AG04450 (cell line): ENCODE measurements around the gene PKIG. TPM values are rescaled to one million over a fixed set of nuclear protein-coding genes. Genes with fewer than 3 reads are reported as not detected.

Source experiments
- CTCF ChIA-PET: fragments of 300-600, 350-600 bp; formaldehyde crosslinking; extraction: SDS; loops from one replicate; lab custom pipeline; 2022; ENCODE audit warnings: antibody characterized with exemption, inconsistent platforms; lab: Charles Lee
- POLR2A ChIA-PET: fragments of 350-600 bp; formaldehyde crosslinking; extraction: SDS; loops from one replicate; lab custom pipeline; 2021; ENCODE audit warnings: antibody characterized with exemption, inconsistent platforms; lab: Yijun Ruan, JAX
- DNase-seq: peaks from one replicate; pipeline ENCODE4 v3.0.0-alpha.2; 2011; ENCODE audit warnings: low read depth, low spot score
- H3K27ac ChIP-seq: one replicate; pipeline ENCODE4 v1.5.1; 2012; ENCODE audit warnings: low read depth, low read length, control low read depth
- H3K27me3 ChIP-seq: one replicate; pipeline ENCODE4 v1.6.0; 2012; ENCODE audit warnings: low read length; ENCODE audit not compliant: control insufficient read depth, insufficient read depth
- H3K4me3 ChIP-seq: 2 replicates; pipeline ENCODE4 v1.5.1; 2011; ENCODE audit warnings: mild to moderate bottlenecking, low read depth, low read length, control low read depth
- H3K9me3 ChIP-seq: 2 replicates; pipeline ENCODE4 v1.5.1; 2012; ENCODE audit warnings: low read length; ENCODE audit not compliant: control insufficient read depth, insufficient read depth
- CTCF ChIP-seq: IDR thresholded peaks from 2 replicates; pipeline ENCODE4 v1.5.1; 2011; ENCODE audit warnings: low read depth, low read length, control low read depth, inconsistent platforms
- polyA plus RNA-seq: library from polyadenylated mRNA; depleted of rRNA; stranded (reverse); fragments of >200 nt; gene quantifications from 2 replicates; pipeline ENCODE4 v1.2.3, GENCODE V29; 2011; rRNA removed

Gene PKIG
- polyA plus RNA-seq, 1 experiment, result 107 TPM

GRCh38 chr20:44666066-44666465 is 83.7 kb downstream of the PKIG start:
- H3K27me3 ChIP-seq, result peaks cover 20% of the 10 kb centered on the region
- H3K9me3 ChIP-seq, result no peaks in the 10 kb centered on the region
- CTCF ChIA-PET, result interaction anchor here (1.7 kb wide), 1 partner anchor 17 kb away, joined by 7 read pairs; no protein-coding TSS in a partner anchor
- POLR2A ChIA-PET, result no interaction called here
- H3K27ac ChIP-seq, result no peak overlapping the region
- no peak for TF ChIP-seq CTCF
- H3K4me3 ChIP-seq, result no peak overlapping the region
- DNase-seq, result no peak

Other genes starting within 250 kb of the PKIG start
- gene R3HDML, start 245.5 kb upstream of the PKIG start, polyA plus RNA-seq, result not detected in 2 replicates
- 0.04 TPM in 1 of 2 replicates, not detected in the other for gene HNF4A, start 226.9 kb upstream of the PKIG start, polyA plus RNA-seq
- 11.2 and 12.6 TPM in 2 replicates for gene TTPAL, start 106.7 kb upstream of the PKIG start, polyA plus RNA-seq
- gene SERINC3, start 60.5 kb upstream of the PKIG start, polyA plus RNA-seq, result 157 and 173 TPM in 2 replicates
- 12.5 and 12.6 TPM in 2 replicates for gene ADA, start 69.1 kb downstream of the PKIG start, polyA plus RNA-seq
- 0.37 and 0.50 TPM in 2 replicates for gene CCN5, start 132.8 kb downstream of the PKIG start, polyA plus RNA-seq
- not detected in 2 replicates for gene KCNK15, start 163.3 kb downstream of the PKIG start, polyA plus RNA-seq
- gene RIMS4, start 228.0 kb downstream of the PKIG start, polyA plus RNA-seq, result not detected in 2 replicates